H1 (cell line): Measurements from ENCODE around the gene VPS13C. TPM values are rescaled to one million over a fixed set of nuclear protein-coding genes. Genes with fewer than 3 reads are reported as not detected.

Source experiments
- ASH2L ChIP-seq: fragments of 200-600, 300-600 bp; sonication (generic); IDR thresholded peaks from one replicate; pipeline ENCODE4 v1.7.1; 2017; ENCODE audit warnings: low read length
- ATF2 ChIP-seq: IDR thresholded peaks from 2 replicates; pipeline ENCODE4 v1.6.1; 2012; ENCODE audit warnings: low read length, inconsistent platforms
- BCL11A ChIP-seq, 2 experiments: IDR thresholded peaks; one replicate each; pipeline ENCODE4 v1.6.1; 2011; ENCODE audit warnings: low read depth in 2 of 2, low read length in 2 of 2, mild to moderate bottlenecking in 2 of 2
- CEBPB ChIP-seq: IDR thresholded peaks from 2 replicates; pipeline ENCODE4 v1.6.1; 2012; ENCODE audit warnings: low read depth, low read length
- CHD1 ChIP-seq: IDR thresholded peaks from 2 replicates; pipeline ENCODE4 v1.6.1; 2012; ENCODE audit warnings: low read depth, low read length, improper control_type of control experiment
- CHD2 ChIP-seq: IDR thresholded peaks from 2 replicates; pipeline ENCODE4 v1.6.1; 2012; ENCODE audit warnings: low read length, improper control_type of control experiment
- CREB1 ChIP-seq: IDR thresholded peaks from 2 replicates; pipeline ENCODE4 v1.6.1; 2012; ENCODE audit warnings: inconsistent platforms
- E2F6 ChIP-seq: IDR thresholded peaks from 2 replicates; pipeline ENCODE4 v1.6.1; 2012; ENCODE audit warnings: inconsistent platforms
- EGR1 ChIP-seq: IDR thresholded peaks from 2 replicates; pipeline ENCODE4 v1.6.1; 2011; ENCODE audit warnings: low read depth, low read length, borderline replicate concordance
- EZH2 ChIP-seq: fragments of 200-600 bp; sonication (generic); IDR thresholded peaks from 2 replicates; pipeline ENCODE4 v1.7.1; 2012; ENCODE audit warnings: low read depth, mild to moderate bottlenecking, moderate library complexity, low read length, inconsistent platforms; ENCODE audit not compliant: severe bottlenecking
- GABPA ChIP-seq: IDR thresholded peaks from 2 replicates; pipeline ENCODE4 v1.6.1; 2011; ENCODE audit warnings: mild to moderate bottlenecking, low read length, moderate library complexity, borderline replicate concordance; ENCODE audit not compliant: insufficient read depth
- GTF2F1 ChIP-seq: IDR thresholded peaks from 2 replicates; pipeline ENCODE4 v1.6.1; 2012; ENCODE audit warnings: low read depth, low read length, improper control_type of control experiment, borderline replicate concordance
- HDAC6 ChIP-seq: IDR thresholded peaks from one replicate; pipeline ENCODE4 v1.7.1; 2012; ENCODE audit warnings: low read depth, mild to moderate bottlenecking, inconsistent platforms, low read length, moderate library complexity
- JUND ChIP-seq: IDR thresholded peaks from 2 replicates; pipeline ENCODE4 v1.6.1; 2011; ENCODE audit warnings: mild to moderate bottlenecking, improper control_type of control experiment, low read length
- KDM1A ChIP-seq: fragments of 200-600, 300-600 bp; sonication (generic); IDR thresholded peaks from 2 replicates; pipeline ENCODE4 v1.7.1; 2016; ENCODE audit warnings: mild to moderate bottlenecking, low read length, borderline replicate concordance
- MAFK ChIP-seq: IDR thresholded peaks from 2 replicates; pipeline ENCODE4 v1.6.1; 2012; ENCODE audit warnings: low read depth, mild to moderate bottlenecking, improper control_type of control experiment, low read length
- SIN3A ChIP-seq, 2 experiments: IDR thresholded peaks in 1 of 2; conservative IDR thresholded peaks in 1 of 2; 2 replicates each; pipeline ENCODE4 v1.6.1; 2011 to 2012; ENCODE audit warnings: low read length in 2 of 2, improper control_type of control experiment in 1 of 2, low read depth in 1 of 2, mild to moderate bottlenecking in 1 of 2
- SP4 ChIP-seq: IDR thresholded peaks from 2 replicates; pipeline ENCODE4 v1.6.1; 2012; ENCODE audit warnings: low read length, inconsistent platforms
- SRF ChIP-seq: IDR thresholded peaks from 2 replicates; pipeline ENCODE4 v1.6.1; 2011; ENCODE audit warnings: mild to moderate bottlenecking, low read depth, low read length, moderate library complexity
- SUZ12 ChIP-seq: fragments of 200-600 bp; sonication (generic); IDR thresholded peaks from 2 replicates; pipeline ENCODE4 v1.6.1; 2012; ENCODE audit warnings: mild to moderate bottlenecking, inconsistent platforms, low read length, moderate library complexity, mixed read lengths
- TAF7 ChIP-seq: optimal IDR thresholded peaks from 2 replicates; pipeline ENCODE3; 2011; ENCODE audit warnings: low read depth, mild to moderate bottlenecking, inconsistent platforms, low read length, moderate library complexity, borderline replicate concordance
- TEAD4 ChIP-seq: IDR thresholded peaks from 2 replicates; pipeline ENCODE4 v1.6.1; 2012; ENCODE audit warnings: low read depth, low read length, inconsistent platforms, mixed read lengths
- ZNF274 ChIP-seq: IDR thresholded peaks from 2 replicates; pipeline ENCODE4 v1.7.0; 2012; ENCODE audit warnings: low read length, borderline replicate concordance; ENCODE audit errors: extremely low read depth
- polyA plus RNA-seq, 7 experiments: library from polyadenylated mRNA; depleted of rRNA in 3 of 7; stranded (reverse) in 5 of 7; unstranded in 2 of 7; fragments of >200 nt in 5 of 7; fragments of 200-250 nt in 2 of 7; gene quantifications; 1 replicate in 5 of 7; 2 replicates in 1 of 7; 4 replicates in 1 of 7; pipeline versions ENCODE4 v1.2.1 to v1.2.3, GENCODE V29; 2011 to 2013; ENCODE audit warnings: missing spikeins in 2 of 7, mixed read lengths in 2 of 7
- total RNA-seq: library from RNA; stranded (reverse); fragmentation: NEBNext Ultra II Directional; extraction: Animal tissue kit (Norgen Biotek cat#: 25700); gene quantifications from 2 replicates; pipeline ENCODE4 v1.2.1, GENCODE V29; 2021

Gene VPS13C
- total and polyA plus RNA-seq, 2 of the 8 experiments (the other 6 are each of a cell fraction or from before 2014, with no cell fraction given) = 4.8 to 18.8 TPM

- TF ChIP-seq CREB1 (no peak), KDM1A (0 out of 2 replicates have a peak, but pooled peaks have one; percentile 18), SRF (no peak), JUND (no peak), HDAC6 (no peak), CHD2 (no peak), SP4 (no peak), EZH2 (no peak), EGR1 (no peak), CHD1 (no peak), GTF2F1 (no peak), MAFK (peak; percentile 52; the same call in 1 of the 2 replicates), SUZ12 (no peak), GABPA (no peak), SIN3A (conservative IDR thresholded peaks at IDR 0.05 in 1 of 2, IDR thresholded peaks at IDR 0.05 in 1 of 2; ENCODE audit: low read depth in 1 of 2, low read length in 2 of 2) (peak; percentile 91 to 93), TAF7 (no peak), ATF2 (no peak), CEBPB (no peak), TEAD4 (no peak), E2F6 (peak; percentile 65; the same call in 1 of the 2 replicates), ASH2L (no peak), BCL11A (IDR thresholded peaks at IDR 0.05; ENCODE audit: low read depth in 2 of 2, low read length in 2 of 2) (no peak), ZNF274 (no peak)
These were observed 6.6 kb upstream of the VPS13C start, which contains the start of gene C2CD4A (continued) for GRCh38 chr15:62066663-62067447.
